GM23338 (cell line): ENCODE results near the gene ZFYVE28. TPM values are rescaled to one million over a fixed set of nuclear protein-coding genes. Genes with fewer than 3 reads are reported as not detected.

ENCODE experiments used
- ATAC-seq: fragments of 200-7000 bp; cut with Tn5 transposase; 3 replicates; pipeline ENCODE4 v1.9.1; 2020
- DNase-seq: peaks from one replicate; pipeline ENCODE4 v3.0.0-alpha.2; 2015; ENCODE audit warnings: low spot score
- H2AFZ ChIP-seq: fragments of 200-600 bp; sonication (generic); 2 replicates; pipeline ENCODE4 v1.8.0; 2016; ENCODE audit warnings: antibody characterized with exemption, mild to moderate bottlenecking, moderate library complexity
- H3F3A ChIP-seq: fragments of 200-600 bp; sonication (generic); replicated peaks from 2 replicates; pipeline ENCODE4 v1.8.0; 2017; ENCODE audit warnings: antibody characterized with exemption, mixed run types, low read depth
- H3K27ac ChIP-seq: fragments of 200-600 bp; sonication (generic); 2 replicates; pipeline ENCODE4 v1.6.1; 2016; ENCODE audit warnings: low read depth
- H3K27me3 ChIP-seq: fragments of 200-600 bp; sonication (generic); 2 replicates; pipeline ENCODE4 v1.8.0; 2016; ENCODE audit warnings: mild to moderate bottlenecking, mixed run types, moderate library complexity; ENCODE audit not compliant: insufficient read depth
- H3K36me3 ChIP-seq: fragments of 200-600 bp; sonication (generic); 2 replicates; pipeline ENCODE4 v1.8.0; 2016; ENCODE audit warnings: mild to moderate bottlenecking; ENCODE audit not compliant: insufficient read depth
- H3K4me1 ChIP-seq: fragments of 200-600 bp; sonication (generic); 2 replicates; pipeline ENCODE4 v1.8.0; 2016; ENCODE audit warnings: mild to moderate bottlenecking, moderate library complexity; ENCODE audit not compliant: insufficient read depth
- H3K4me2 ChIP-seq: fragments of 200-600 bp; sonication (generic); 2 replicates; pipeline ENCODE4 v1.7.1; 2017; ENCODE audit warnings: mixed run types
- H3K4me3 ChIP-seq: fragments of 200-600 bp; sonication (generic); 2 replicates; pipeline ENCODE4 v1.6.1; 2016; ENCODE audit warnings: mixed run types
- H3K79me2 ChIP-seq: fragments of 200-600 bp; sonication (generic); replicated peaks from 2 replicates; pipeline ENCODE4 v1.8.0; 2017; ENCODE audit warnings: mild to moderate bottlenecking; ENCODE audit not compliant: insufficient read depth
- H3K9me2 ChIP-seq: fragments of 200-600 bp; sonication (generic); 2 replicates; pipeline ENCODE4 v1.8.0; 2017; ENCODE audit not compliant: insufficient read depth
- H4K20me1 ChIP-seq: fragments of 200-600 bp; sonication (generic); replicated peaks from 2 replicates; pipeline ENCODE4 v1.8.0; 2017; ENCODE audit warnings: mild to moderate bottlenecking; ENCODE audit not compliant: insufficient read depth
- H3K27ac Mint-ChIP-seq: 2 replicates; pipeline ENCODE4 v1.8.0; 2020; ENCODE audit warnings: inconsistent platforms, mild to moderate bottlenecking, moderate library complexity, mixed read lengths
- H3K27me3 Mint-ChIP-seq: 3 replicates; pipeline ENCODE4 v1.8.0; 2022; ENCODE audit warnings: low read depth, mild to moderate bottlenecking, moderate library complexity, mixed read lengths, inconsistent platforms; ENCODE audit not compliant: insufficient read depth, poor library complexity
- H3K36me3 Mint-ChIP-seq: 3 replicates; pipeline ENCODE4 v1.8.0; 2021; ENCODE audit warnings: low read depth, mild to moderate bottlenecking, inconsistent platforms, moderate library complexity, mixed read lengths
- H3K4me1 Mint-ChIP-seq: 3 replicates; pipeline ENCODE4 v1.8.0; 2020; ENCODE audit warnings: mild to moderate bottlenecking, inconsistent platforms, mixed read lengths
- H3K4me3 Mint-ChIP-seq: 3 replicates; pipeline ENCODE4 v1.8.0; 2021; ENCODE audit warnings: moderate library complexity, mild to moderate bottlenecking, inconsistent platforms, mixed read lengths
- H3K9me3 Mint-ChIP-seq: 3 replicates; pipeline ENCODE4 v1.8.0; 2020; ENCODE audit warnings: moderate library complexity, mild to moderate bottlenecking, inconsistent platforms, mixed read lengths
- CREB1 ChIP-seq: fragments of 250-450 bp; sonication (Bioruptor Pico); IDR thresholded peaks from 2 replicates; pipeline ENCODE4 v1.5.0; 2020; ENCODE audit warnings: low read depth, mild to moderate bottlenecking, moderate library complexity
- EZH2 ChIP-seq: fragments of 200-600 bp; sonication (generic); IDR thresholded peaks from one replicate; pipeline ENCODE4 v1.8.0; 2017; ENCODE audit warnings: antibody characterized with exemption, mild to moderate bottlenecking, low read depth; ENCODE audit not compliant: unreplicated experiment
- EZH2phosphoT487 ChIP-seq: fragments of 200-600 bp; sonication (generic); IDR thresholded peaks from one replicate; pipeline ENCODE4 v1.8.1; 2018; ENCODE audit warnings: antibody characterized with exemption; ENCODE audit not compliant: unreplicated experiment
- NANOG ChIP-seq: IDR thresholded peaks from 2 replicates; pipeline ENCODE4 v1.6.1; 2016; ENCODE audit warnings: antibody characterized with exemption, borderline replicate concordance
- ZNF331 ChIP-seq: fragments of 250-450 bp; sonication (Bioruptor Pico); IDR thresholded peaks from 2 replicates; pipeline ENCODE4 v1.5.0; 2020; ENCODE audit warnings: low read depth, mild to moderate bottlenecking, moderate library complexity
- polyA plus RNA-seq: library from polyadenylated mRNA; unstranded; fragments of >200 nt; fragmentation: Nextera tagmentation; extraction: Ambion mirVana; gene quantifications from 2 replicates; pipeline ENCODE4 v1.2.1, GENCODE V29; 2016
- total RNA-seq: library from RNA; depleted of rRNA; stranded (reverse); fragments of >200 nt; shearing (Covaris generic); gene quantifications from 2 replicates; pipeline ENCODE4 v1.2.3, GENCODE V29; 2014
- TF ChIP-seq, protein P1 (sequence below): IDR thresholded peaks from one replicate; pipeline ENCODE4 v1.6.1; 2018; ENCODE audit warnings: antibody characterized with exemption; ENCODE audit not compliant: unreplicated experiment
- TF ChIP-seq, protein P2 (sequence below), 2 experiments: fragments of 200-600 bp in 1 of 2; sonication (generic) in 1 of 2; conservative IDR thresholded peaks; 2 replicates each; pipeline versions ENCODE4 v1.5.1 to v1.6.1; 2016 to 2017; ENCODE audit warnings: antibody characterized with exemption in 2 of 2, low read depth in 2 of 2, mild to moderate bottlenecking in 2 of 2, moderate library complexity in 1 of 2

Gene ZFYVE28
- total and polyA plus RNA-seq, 2 experiments from 2014 or later, result 2.6 to 4.6 TPM

DNA sequence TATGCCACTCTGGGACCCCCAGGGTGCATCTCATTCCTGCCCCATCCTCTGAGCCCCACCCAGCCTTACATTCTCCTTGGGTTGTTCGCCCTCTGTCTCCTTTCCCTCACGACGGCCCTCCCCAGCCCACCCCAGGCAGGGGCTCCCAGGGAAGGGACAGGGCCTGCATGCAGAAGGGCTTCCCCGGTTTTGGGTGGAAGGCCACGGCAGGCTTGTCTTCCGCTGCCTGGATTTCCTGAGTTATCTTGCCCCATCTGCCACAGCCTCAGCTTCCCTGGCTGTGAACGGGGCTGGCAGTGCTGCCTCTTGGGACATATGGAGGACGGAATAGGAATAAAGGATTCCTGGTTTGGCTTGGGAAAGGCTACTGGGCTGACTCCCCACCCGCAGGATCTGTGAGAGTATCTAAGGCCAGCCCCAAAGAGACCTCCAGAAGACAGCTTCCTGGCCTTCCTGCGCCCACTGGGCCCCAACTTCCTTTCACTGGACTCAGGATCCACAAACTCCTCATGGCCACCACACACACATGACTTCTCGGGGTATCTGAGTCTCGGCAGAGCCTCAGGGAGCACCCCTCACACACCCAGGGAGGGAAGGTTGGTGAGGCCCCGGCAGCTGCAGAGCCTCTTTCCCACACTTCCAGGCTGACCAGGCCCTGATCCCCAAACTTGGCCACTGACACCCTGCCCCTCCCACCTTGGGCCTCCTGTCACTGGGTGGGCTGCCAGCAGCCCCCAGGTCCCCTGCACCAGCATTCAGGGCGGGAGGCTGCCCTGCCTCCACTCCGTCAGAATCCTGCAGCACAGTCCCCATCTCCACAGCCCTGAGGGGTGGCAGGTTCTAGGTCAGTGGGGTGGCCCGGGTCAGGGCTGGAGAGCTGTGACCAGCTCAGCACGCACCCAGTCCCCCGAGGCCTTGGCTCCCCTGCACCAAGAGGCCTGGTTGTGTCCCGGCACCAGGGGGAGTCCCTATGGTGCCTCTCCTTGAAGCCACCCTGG lies 153.0 kb downstream of the ZFYVE28 start:
- H3K4me1 Mint-ChIP-seq, result peaks cover 24% of the 10 kb centered on the region
- peaks cover 3% of the 10 kb centered on the region for H3K27me3 Mint-ChIP-seq
- Histone ChIP-seq H3K79me2 (no peaks in the 10 kb centered on the region), H3K9me2 (no peaks in the 10 kb centered on the region), H3K4me1 (peaks cover 9% of the 10 kb centered on the region), H3F3A (no peaks in the 10 kb centered on the region), H3K36me3 (no peaks in the 10 kb centered on the region), H4K20me1 (no peaks in the 10 kb centered on the region), H3K4me3 (no peak overlapping the region), H3K27me3 (0 out of 2 replicates have a peak, but pooled peaks cover 4% of the 10 kb centered on the region), H3K27ac (no peak overlapping the region), H2AFZ (no peak overlapping the region), H3K4me2 (no peak overlapping the region)
- H3K27ac Mint-ChIP-seq, result no peak overlapping the region
- no peaks in the 10 kb centered on the region for H3K9me3 Mint-ChIP-seq
- no peak overlapping the region for H3K4me3 Mint-ChIP-seq
- DNase-seq (no peak), ATAC-seq (no peak)
- TF ChIP-seq EZH2, result no peak
- no peaks in the 10 kb centered on the region; the same call in 2 of the 3 replicates for H3K36me3 Mint-ChIP-seq

DNA sequence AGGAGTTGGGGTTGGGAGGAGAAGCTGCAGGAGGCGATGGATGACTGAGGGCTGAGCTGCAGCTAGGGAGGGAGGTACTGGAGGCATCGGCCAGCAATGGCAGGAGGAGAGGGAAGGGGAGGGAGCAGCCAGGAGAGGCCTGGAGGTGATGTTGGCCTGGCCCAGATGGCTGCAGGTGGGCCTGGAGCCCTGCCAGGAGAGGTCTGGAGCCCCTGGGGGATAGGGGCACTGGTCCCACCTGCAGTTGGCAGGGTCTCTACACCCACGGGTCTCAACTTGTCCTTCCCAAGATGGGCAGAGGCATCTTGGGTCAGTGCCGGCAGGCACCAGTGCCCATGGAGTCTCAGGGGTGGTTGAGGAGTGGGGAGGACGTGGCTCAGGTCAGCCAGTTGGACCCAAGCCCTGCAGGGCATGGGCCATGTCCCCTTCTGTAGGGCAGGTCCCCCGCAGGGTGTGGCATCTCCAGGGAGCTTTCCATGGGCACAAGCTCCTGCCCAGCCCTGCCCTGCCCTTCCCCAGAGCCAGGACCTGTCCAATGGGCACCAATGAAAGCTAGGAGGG lies 153.9 kb downstream of the ZFYVE28 start:
- no peak overlapping the region for H3K4me3 Mint-ChIP-seq
- no peak overlapping the region for H3K27ac Mint-ChIP-seq
- TF ChIP-seq ZNF331 (CRISPR knock-in tag) (no peak), EZH2phosphoT487 (no peak), NANOG (no peak), CREB1 (CRISPR knock-in tag) (no peak)
- TF ChIP-seq, protein P1, sequence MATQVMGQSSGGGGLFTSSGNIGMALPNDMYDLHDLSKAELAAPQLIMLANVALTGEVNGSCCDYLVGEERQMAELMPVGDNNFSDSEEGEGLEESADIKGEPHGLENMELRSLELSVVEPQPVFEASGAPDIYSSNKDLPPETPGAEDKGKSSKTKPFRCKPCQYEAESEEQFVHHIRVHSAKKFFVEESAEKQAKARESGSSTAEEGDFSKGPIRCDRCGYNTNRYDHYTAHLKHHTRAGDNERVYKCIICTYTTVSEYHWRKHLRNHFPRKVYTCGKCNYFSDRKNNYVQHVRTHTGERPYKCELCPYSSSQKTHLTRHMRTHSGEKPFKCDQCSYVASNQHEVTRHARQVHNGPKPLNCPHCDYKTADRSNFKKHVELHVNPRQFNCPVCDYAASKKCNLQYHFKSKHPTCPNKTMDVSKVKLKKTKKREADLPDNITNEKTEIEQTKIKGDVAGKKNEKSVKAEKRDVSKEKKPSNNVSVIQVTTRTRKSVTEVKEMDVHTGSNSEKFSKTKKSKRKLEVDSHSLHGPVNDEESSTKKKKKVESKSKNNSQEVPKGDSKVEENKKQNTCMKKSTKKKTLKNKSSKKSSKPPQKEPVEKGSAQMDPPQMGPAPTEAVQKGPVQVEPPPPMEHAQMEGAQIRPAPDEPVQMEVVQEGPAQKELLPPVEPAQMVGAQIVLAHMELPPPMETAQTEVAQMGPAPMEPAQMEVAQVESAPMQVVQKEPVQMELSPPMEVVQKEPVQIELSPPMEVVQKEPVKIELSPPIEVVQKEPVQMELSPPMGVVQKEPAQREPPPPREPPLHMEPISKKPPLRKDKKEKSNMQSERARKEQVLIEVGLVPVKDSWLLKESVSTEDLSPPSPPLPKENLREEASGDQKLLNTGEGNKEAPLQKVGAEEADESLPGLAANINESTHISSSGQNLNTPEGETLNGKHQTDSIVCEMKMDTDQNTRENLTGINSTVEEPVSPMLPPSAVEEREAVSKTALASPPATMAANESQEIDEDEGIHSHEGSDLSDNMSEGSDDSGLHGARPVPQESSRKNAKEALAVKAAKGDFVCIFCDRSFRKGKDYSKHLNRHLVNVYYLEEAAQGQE, result no peak
- TF ChIP-seq, protein P2, sequence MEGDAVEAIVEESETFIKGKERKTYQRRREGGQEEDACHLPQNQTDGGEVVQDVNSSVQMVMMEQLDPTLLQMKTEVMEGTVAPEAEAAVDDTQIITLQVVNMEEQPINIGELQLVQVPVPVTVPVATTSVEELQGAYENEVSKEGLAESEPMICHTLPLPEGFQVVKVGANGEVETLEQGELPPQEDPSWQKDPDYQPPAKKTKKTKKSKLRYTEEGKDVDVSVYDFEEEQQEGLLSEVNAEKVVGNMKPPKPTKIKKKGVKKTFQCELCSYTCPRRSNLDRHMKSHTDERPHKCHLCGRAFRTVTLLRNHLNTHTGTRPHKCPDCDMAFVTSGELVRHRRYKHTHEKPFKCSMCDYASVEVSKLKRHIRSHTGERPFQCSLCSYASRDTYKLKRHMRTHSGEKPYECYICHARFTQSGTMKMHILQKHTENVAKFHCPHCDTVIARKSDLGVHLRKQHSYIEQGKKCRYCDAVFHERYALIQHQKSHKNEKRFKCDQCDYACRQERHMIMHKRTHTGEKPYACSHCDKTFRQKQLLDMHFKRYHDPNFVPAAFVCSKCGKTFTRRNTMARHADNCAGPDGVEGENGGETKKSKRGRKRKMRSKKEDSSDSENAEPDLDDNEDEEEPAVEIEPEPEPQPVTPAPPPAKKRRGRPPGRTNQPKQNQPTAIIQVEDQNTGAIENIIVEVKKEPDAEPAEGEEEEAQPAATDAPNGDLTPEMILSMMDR (conservative IDR thresholded peaks at IDR 0.05; ENCODE audit: low read depth in 2 of 2), result no peak

More for the DNA sequence above, 153.9 kb downstream of the ZFYVE28 start:
- no peaks in the 10 kb centered on the region for H3K9me3 Mint-ChIP-seq
- peaks cover 8% of the 10 kb centered on the region for H3K4me1 ChIP-seq
- peaks cover 22% of the 10 kb centered on the region for H3K4me1 Mint-ChIP-seq
- H4K20me1 ChIP-seq, result no peaks in the 10 kb centered on the region
- ATAC-seq, result no peak
- DNase-seq, result no peak
- 0 out of 2 replicates have a peak, but pooled peaks cover 4% of the 10 kb centered on the region for H3K27me3 ChIP-seq
- H2AFZ ChIP-seq, result no peak overlapping the region
- no peak overlapping the region for H3K27ac ChIP-seq
- H3K27me3 Mint-ChIP-seq, result peaks cover 3% of the 10 kb centered on the region
- H3K9me2 ChIP-seq, result no peaks in the 10 kb centered on the region
- no peaks in the 10 kb centered on the region for H3K36me3 ChIP-seq
- H3K4me2 ChIP-seq, result no peak overlapping the region
- H3K4me3 ChIP-seq, result no peak overlapping the region
- no peaks in the 10 kb centered on the region; the same call in 2 of the 3 replicates for H3K36me3 Mint-ChIP-seq
- H3F3A ChIP-seq, result no peaks in the 10 kb centered on the region
- no peaks in the 10 kb centered on the region for H3K79me2 ChIP-seq
